HG03439 (cell line): Measurements from ENCODE around the gene GAPVD1.

ENCODE experiments used
- ATAC-seq: cut with Tn5 transposase; IDR thresholded peaks from one replicate; pipeline ENCODE4 v1.9.1; 2021; ENCODE audit warnings: mild to moderate bottlenecking, moderate library complexity; ENCODE audit not compliant: unreplicated experiment

Gene GAPVD1

GRCh38 chr9:125404733-125405132 is 143.1 kb downstream of the GAPVD1 start:
- no peak for ATAC-seq

- no peak for ATAC-seq
These were observed 144.5 kb downstream of the GAPVD1 start for GRCh38 chr9:125405938-125406809.

- no peak for ATAC-seq
These were observed 145.1 kb downstream of the GAPVD1 start for GRCh38 chr9:125406810-125407087.

- ATAC-seq = peak; percentile 17
These were observed 145.9 kb downstream of the GAPVD1 start for GRCh38 chr9:125407432-125407973.

GRCh38 chr9:125407974-125408900 is 146.6 kb downstream of the GAPVD1 start:
- ATAC-seq = peak; percentile 73

- ATAC-seq = no peak
These were observed 147.6 kb downstream of the GAPVD1 start for GRCh38 chr9:125409217-125409636.

GRCh38 chr9:125409637-125410521 is 148.3 kb downstream of the GAPVD1 start:
- no peak for ATAC-seq

GRCh38 chr9:125410522-125410894 is 148.9 kb downstream of the GAPVD1 start:
- no peak for ATAC-seq

- ATAC-seq = no peak
These were observed 149.6 kb downstream of the GAPVD1 start for GRCh38 chr9:125411171-125411756.

GRCh38 chr9:125412166-125412565 is 150.5 kb downstream of the GAPVD1 start:
- ATAC-seq = no peak

GRCh38 chr9:125413579-125413978 is 152.0 kb downstream of the GAPVD1 start:
- no peak for ATAC-seq

GRCh38 chr9:125415583-125416460 is 154.2 kb downstream of the GAPVD1 start:
- ATAC-seq = no peak

- no peak for ATAC-seq
These were observed 154.9 kb downstream of the GAPVD1 start for GRCh38 chr9:125416517-125416916.
